ENCODE measurements around the gene SKI.

GRCh38 chr1:2331200-2331544 is 103.1 kb downstream of the SKI start:
- no peak for TF ChIP-seq CTCF (IDR thresholded peaks at IDR 0.05; ENCODE audit: borderline replicate concordance, extremely low read depth, low read length, poor library complexity, severe bottlenecking)
- no peak for TF ChIP-seq EZH2 (IDR thresholded peaks at IDR 0.05; ENCODE audit: borderline replicate concordance, low read depth, low read length, severe bottlenecking)
